Activated CD4-positive, alpha-beta T cell treated with anti-CD3 and anti-CD28 coated beads, Interleukin-2, amount 10 ng/mL, durations not matched to agents 24 days and 14 days (primary cell): ENCODE results near the gene PMP22. TPM values are rescaled to one million over a fixed set of nuclear protein-coding genes. Genes with fewer than 3 reads are reported as not detected.

Experiments
- DNase-seq: peaks from one replicate; pipeline ENCODE4 v3.0.0; 2022
- H3K27ac Mint-ChIP-seq: one replicate; pipeline ENCODE4 v1.8.0; 2022; ENCODE audit warnings: mild to moderate bottlenecking, mixed read lengths
- H3K27me3 Mint-ChIP-seq: one replicate; pipeline ENCODE4 v1.8.0; 2022; ENCODE audit warnings: mixed read lengths
- H3K36me3 Mint-ChIP-seq: one replicate; pipeline ENCODE4 v1.8.0; 2022; ENCODE audit warnings: low read depth, mild to moderate bottlenecking, mixed read lengths
- H3K4me1 Mint-ChIP-seq: one replicate; pipeline ENCODE4 v1.8.0; 2021; ENCODE audit warnings: mixed read lengths
- H3K4me3 Mint-ChIP-seq: one replicate; pipeline ENCODE4 v1.8.0; 2022; ENCODE audit warnings: mild to moderate bottlenecking, moderate library complexity, mixed read lengths
- H3K9me3 Mint-ChIP-seq: one replicate; pipeline ENCODE4 v1.8.0; 2021; ENCODE audit warnings: mixed read lengths
- intact Hi-C: fragments of 100-400 bp; cut with micrococcal nuclease; formaldehyde crosslinking; loops from one replicate; pipeline ENCODE4 v1.15.1; 2023
- total RNA-seq: library from RNA; stranded (reverse); gene quantifications from 2 replicates; pipeline ENCODE4 v1.2.3, GENCODE V29; 2022

Gene PMP22
- total RNA-seq, 1 donor from 2014 or later: 0.28 TPM

DNA sequence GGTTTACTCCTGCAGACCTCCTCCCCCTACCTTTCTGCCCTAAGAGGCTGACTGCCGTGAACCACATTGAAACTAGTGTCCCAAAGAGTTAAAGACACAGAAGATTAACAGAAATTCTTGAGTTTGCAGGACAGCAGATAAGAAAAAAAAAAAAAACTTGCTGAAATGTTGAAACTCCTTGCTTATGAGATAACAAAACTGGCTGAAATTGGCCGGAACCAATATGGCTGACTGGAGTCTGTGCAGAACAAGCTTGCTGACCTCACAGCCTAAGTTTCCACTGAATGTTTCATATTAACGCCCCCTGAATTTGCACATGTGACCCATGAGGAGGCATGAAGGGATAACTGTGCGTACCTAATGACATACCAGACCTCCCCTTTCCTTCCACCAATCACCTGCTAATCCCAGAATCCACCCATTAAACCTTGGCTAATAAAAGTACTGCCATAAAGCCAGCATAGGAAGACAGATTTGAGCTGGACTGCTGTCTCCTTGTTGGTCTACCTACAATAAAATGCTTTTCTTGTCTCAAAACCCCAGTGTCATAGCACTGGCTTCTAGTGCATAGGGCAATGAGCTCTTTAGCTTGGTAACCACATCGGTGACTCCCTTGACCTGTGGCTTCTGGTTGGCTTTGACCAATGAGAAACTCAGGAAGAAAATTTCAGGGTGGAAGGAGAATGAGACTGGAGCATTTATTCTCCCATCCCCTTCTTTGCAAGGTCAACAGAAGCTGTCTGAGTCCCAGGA lies 80.1 kb downstream of the PMP22 start:
- intact Hi-C loops: no loop called here
- Mint-ChIP-seq H3K36me3 (no peaks in the 10 kb centered on the region), H3K27me3 (no peaks in the 10 kb centered on the region), H3K4me3 (no peak overlapping the region), H3K9me3 (no peaks in the 10 kb centered on the region), H3K4me1 (no peaks in the 10 kb centered on the region), H3K27ac (no peak overlapping the region)
- DNase-seq: no peak

- Mint-ChIP-seq H3K27ac (no peak overlapping the region), H3K4me3 (no peak overlapping the region), H3K27me3 (peaks cover 3% of the 10 kb centered on the region), H3K4me1 (no peaks in the 10 kb centered on the region), H3K36me3 (no peaks in the 10 kb centered on the region), H3K9me3 (no peaks in the 10 kb centered on the region)
- intact Hi-C loops: no loop called here
- no peak for DNase-seq
Observed at GRCh38 chr17:15181816-15182215, 83.3 kb downstream of the PMP22 start.

DNA sequence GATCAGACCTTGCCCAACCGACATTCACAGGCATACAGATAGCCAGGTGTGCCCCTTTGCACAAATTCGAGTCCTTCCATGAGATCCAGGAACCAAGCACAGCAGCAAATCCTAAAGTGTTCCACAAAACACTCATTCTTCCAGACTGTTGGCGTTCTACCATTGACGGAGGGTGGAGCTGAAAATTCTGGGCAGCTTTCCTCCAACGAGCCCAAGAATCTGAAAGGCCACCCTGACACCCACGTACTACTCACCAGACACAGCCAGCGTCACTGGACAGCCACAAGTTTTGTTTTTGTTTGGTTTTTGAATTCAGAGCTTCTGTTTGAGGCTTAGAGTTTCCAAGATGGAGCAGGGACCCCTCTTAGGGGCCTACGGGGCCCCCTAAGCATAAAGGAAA lies 83.8 kb downstream of the PMP22 start:
- H3K9me3 Mint-ChIP-seq: no peaks in the 10 kb centered on the region
- intact Hi-C loops: no loop called here
- H3K4me3 Mint-ChIP-seq: no peak overlapping the region
- no peak for DNase-seq
- H3K36me3 Mint-ChIP-seq: no peaks in the 10 kb centered on the region
- no peaks in the 10 kb centered on the region for H3K4me1 Mint-ChIP-seq
- peaks cover 3% of the 10 kb centered on the region for H3K27me3 Mint-ChIP-seq
- no peak overlapping the region for H3K27ac Mint-ChIP-seq

- no peak overlapping the region for H3K4me3 Mint-ChIP-seq
- intact Hi-C loops: no loop called here
- no peaks in the 10 kb centered on the region for H3K36me3 Mint-ChIP-seq
- H3K27ac Mint-ChIP-seq: no peak overlapping the region
- no peaks in the 10 kb centered on the region for H3K4me1 Mint-ChIP-seq
- H3K27me3 Mint-ChIP-seq: peaks cover 3% of the 10 kb centered on the region
- H3K9me3 Mint-ChIP-seq: no peaks in the 10 kb centered on the region
- DNase-seq: no peak
Observed at GRCh38 chr17:15180121-15180561, 85.0 kb downstream of the PMP22 start.

Other genes starting within 250 kb of the PMP22 start
- not detected in 2 replicates for gene TEKT3, start 76.3 kb upstream of the PMP22 start, total RNA-seq
- gene CDRT4, start 202.3 kb upstream of the PMP22 start, total RNA-seq: 0.79 and 3.3 TPM in 2 replicates